Measurements from ENCODE around the gene ADAM15. TPM values are rescaled to one million over a fixed set of nuclear protein-coding genes. Genes with fewer than 3 reads are reported as not detected.
A peak's percentile ranks its signal among the peaks of the same experiment; 100 is the strongest.

The ADAM15 gene
- polyA plus RNA-seq (ENCODE audit: insufficient read length), result 69.3 TPM

GRCh38 chr1:155050560-155051341, at the start of gene ADAM15:
ADAM15 (plus strand) TSS chr1:155051316; CDS start chr1:155051387, 71 bp downstream.
- peak; percentile 77 for DNase-seq

- DNase-seq, result no peak
Observed at GRCh38 chr1:155001425-155001674, 49.8 kb upstream of the ADAM15 start.

GRCh38 chr1:155001675-155002463, 49.2 kb upstream of the ADAM15 start:
- peak; percentile 99 for DNase-seq

- DNase-seq, result peak; percentile 37
Observed at GRCh38 chr1:155002464-155003226, 48.5 kb upstream of the ADAM15 start, which contains the start of gene ZBTB7B. ZBTB7B (plus strand) TSS chr1:155002802; CDS start chr1:155014661, 11,859 bp downstream.

- peak; percentile 48 for DNase-seq
Observed at GRCh38 chr1:155003227-155003765, 47.8 kb upstream of the ADAM15 start.

GRCh38 chr1:155003766-155004351, 47.3 kb upstream of the ADAM15 start:
- DNase-seq, result peak; percentile 52

- no peak for DNase-seq
Observed at GRCh38 chr1:155004352-155005075, 46.6 kb upstream of the ADAM15 start.

- no peak for DNase-seq
Observed at GRCh38 chr1:155005076-155006011, 45.8 kb upstream of the ADAM15 start.

GRCh38 chr1:155006601-155007101, 44.5 kb upstream of the ADAM15 start:
- DNase-seq, result no peak

- DNase-seq, result no peak
Observed at GRCh38 chr1:155007251-155007828, 43.8 kb upstream of the ADAM15 start.

GRCh38 chr1:155008015-155008941, 42.8 kb upstream of the ADAM15 start:
- DNase-seq, result no peak

GRCh38 chr1:155009221-155009711, 41.9 kb upstream of the ADAM15 start:
- no peak for DNase-seq

- DNase-seq, result no peak
Observed at GRCh38 chr1:155009742-155010141, 41.4 kb upstream of the ADAM15 start.

GRCh38 chr1:155010211-155010918, 40.8 kb upstream of the ADAM15 start:
- DNase-seq, result no peak

- no peak for DNase-seq
Observed at GRCh38 chr1:155011004-155011416, 40.1 kb upstream of the ADAM15 start.

GRCh38 chr1:155011437-155012025, 39.6 kb upstream of the ADAM15 start:
- DNase-seq, result no peak

GRCh38 chr1:155012026-155012546, 39.0 kb upstream of the ADAM15 start:
- no peak for DNase-seq

Measured in hindlimb muscle (tissue), 1 donor.